ENCODE data around the gene TASP1. TPM values are rescaled to one million over a fixed set of nuclear protein-coding genes. Genes with fewer than 3 reads are reported as not detected.

Gene TASP1
- total and polyA plus RNA-seq, 8 donors: 5.8 to 13.0 (median 7.8) TPM

GRCh38 chr20:13426870-13427269 is 211.9 kb downstream of the TASP1 start:
- WGBS, 2 donors: 92 to 97% methylated on average over 3 of the region's 3 CpGs
- TF ChIP-seq, protein P1, sequence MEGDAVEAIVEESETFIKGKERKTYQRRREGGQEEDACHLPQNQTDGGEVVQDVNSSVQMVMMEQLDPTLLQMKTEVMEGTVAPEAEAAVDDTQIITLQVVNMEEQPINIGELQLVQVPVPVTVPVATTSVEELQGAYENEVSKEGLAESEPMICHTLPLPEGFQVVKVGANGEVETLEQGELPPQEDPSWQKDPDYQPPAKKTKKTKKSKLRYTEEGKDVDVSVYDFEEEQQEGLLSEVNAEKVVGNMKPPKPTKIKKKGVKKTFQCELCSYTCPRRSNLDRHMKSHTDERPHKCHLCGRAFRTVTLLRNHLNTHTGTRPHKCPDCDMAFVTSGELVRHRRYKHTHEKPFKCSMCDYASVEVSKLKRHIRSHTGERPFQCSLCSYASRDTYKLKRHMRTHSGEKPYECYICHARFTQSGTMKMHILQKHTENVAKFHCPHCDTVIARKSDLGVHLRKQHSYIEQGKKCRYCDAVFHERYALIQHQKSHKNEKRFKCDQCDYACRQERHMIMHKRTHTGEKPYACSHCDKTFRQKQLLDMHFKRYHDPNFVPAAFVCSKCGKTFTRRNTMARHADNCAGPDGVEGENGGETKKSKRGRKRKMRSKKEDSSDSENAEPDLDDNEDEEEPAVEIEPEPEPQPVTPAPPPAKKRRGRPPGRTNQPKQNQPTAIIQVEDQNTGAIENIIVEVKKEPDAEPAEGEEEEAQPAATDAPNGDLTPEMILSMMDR (IDR thresholded peaks at IDR 0.05): no peak
- no peak for FAIRE-seq
- ATAC-seq: no peak
- Histone ChIP-seq H3K27ac (no peak overlapping the region), H3K36me3 (no peaks in the 10 kb centered on the region), H3K9me3 (no peaks in the 10 kb centered on the region), H3K4me1 (peaks cover 0 to 11% (median 6%) of the 10 kb centered on the region in 3 donors), H3K27me3 (no peaks in the 10 kb centered on the region), H3K4me3 (no peak overlapping the region)
- no peak for DNase-seq
- intact Hi-C loops (cut with DNase I): no loop called here

DNA sequence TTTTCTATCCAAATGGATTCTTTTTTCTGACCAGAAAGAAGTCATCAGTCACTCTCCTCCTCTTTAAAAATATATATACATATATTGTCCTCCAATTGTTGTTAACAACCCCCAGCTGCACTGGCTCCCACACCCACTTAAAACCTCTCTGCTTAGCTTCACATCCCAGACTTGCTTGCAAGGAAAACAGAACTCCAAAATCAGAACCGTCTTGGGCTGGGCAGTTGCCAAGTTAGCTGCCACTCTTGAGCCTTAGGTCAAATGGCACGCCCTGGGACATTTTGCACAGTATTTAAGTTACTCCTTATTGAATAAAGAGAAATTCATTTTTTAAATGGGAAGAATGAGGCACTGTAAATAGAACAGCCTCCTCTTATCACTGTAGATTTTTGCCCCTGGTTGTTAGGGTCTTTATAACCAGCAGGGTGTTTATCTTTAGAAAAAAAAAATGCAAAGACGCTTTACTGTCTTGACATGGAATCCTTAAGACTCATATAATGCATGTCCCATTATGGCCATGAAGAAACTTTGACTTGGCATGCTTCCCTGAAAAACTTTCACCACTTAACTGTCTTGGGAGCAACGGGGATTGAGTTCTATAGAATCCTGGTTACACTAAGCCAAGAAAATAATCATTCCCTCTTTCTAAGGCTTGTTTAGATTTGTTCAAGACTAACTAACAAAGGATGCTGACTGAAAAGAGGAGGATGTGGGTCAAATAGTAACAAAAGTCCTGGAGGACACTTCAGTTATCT is 213.2 kb downstream of the TASP1 start:
- Histone ChIP-seq H3K4me1 (peaks cover 0 to 11% (median 6%) of the 10 kb centered on the region in 3 donors), H3K27ac (no peak overlapping the region), H3K9me3 (no peaks in the 10 kb centered on the region), H3K36me3 (no peaks in the 10 kb centered on the region), H3K4me3 (no peak overlapping the region), H3K27me3 (no peaks in the 10 kb centered on the region)
- ATAC-seq: no peak
- 49 to 74% methylated on average over 4 of the region's 4 CpGs for WGBS, 2 donors
- TF ChIP-seq, protein P1 (IDR thresholded peaks at IDR 0.05): no peak
- intact Hi-C loops (cut with DNase I): no loop called here
- no peak for FAIRE-seq
- DNase-seq: no peak

- intact Hi-C loops (cut with DNase I): no loop called here
- Histone ChIP-seq H3K9me3 (no peaks in the 10 kb centered on the region), H3K4me1 (peaks cover 0 to 11% (median 6%) of the 10 kb centered on the region in 3 donors), H3K36me3 (no peaks in the 10 kb centered on the region), H3K27ac (no peak overlapping the region), H3K4me3 (no peak overlapping the region), H3K27me3 (no peaks in the 10 kb centered on the region)
- DNase-seq (no peak), FAIRE-seq (no peak), ATAC-seq (peak; percentile 37 to 54 (median 46))
- TF ChIP-seq, protein P1 (IDR thresholded peaks at IDR 0.05): no peak
- WGBS, 2 donors: 69 to 75% methylated on average over 5 of the region's 5 CpGs
Measured at GRCh38 chr20:13424174-13424833, 214.4 kb downstream of the TASP1 start.

DNA sequence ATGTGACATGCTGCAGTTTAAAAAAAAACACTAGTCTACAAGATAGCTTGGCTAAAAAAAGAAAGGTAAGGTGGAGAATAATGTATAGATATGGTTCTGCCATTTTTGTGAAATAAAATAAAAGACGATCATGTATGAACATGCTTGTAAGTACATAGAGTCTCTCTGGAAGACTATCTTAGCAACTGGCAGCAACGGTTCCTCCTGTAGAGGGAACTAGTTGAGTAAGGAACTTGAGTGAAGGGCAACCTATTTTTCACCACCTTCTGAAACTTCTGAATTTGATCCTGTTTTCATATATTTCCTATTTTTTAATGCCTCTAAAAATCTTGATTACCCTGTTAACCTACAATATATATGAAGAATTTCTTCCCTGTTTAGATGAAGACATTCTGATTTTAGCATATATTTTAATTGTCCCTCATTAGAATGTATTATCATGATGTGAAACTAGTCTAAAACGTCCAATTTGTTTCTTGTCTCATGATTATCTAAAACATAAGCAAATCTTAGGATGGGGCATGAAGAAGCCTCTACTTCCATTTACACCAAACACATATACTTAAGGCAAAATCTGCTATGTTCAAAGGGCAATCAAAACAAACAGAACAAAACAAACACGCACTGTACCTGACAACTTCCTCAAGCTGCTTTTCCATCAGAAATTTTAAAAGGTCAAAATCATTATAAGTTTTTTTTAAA is 215.1 kb downstream of the TASP1 start:
- TF ChIP-seq, protein P1 (IDR thresholded peaks at IDR 0.05): no peak
- FAIRE-seq (no peak), ATAC-seq (no peak), DNase-seq (no peak)
- H3K9me3 ChIP-seq: no peaks in the 10 kb centered on the region
- intact Hi-C loops (cut with DNase I): no loop called here
- H3K4me1 ChIP-seq: peaks cover 0 to 11% (median 6%) of the 10 kb centered on the region in 3 donors
- 73 to 77% methylated on average over 4 of the region's 4 CpGs for WGBS, 2 donors
- H3K4me3 ChIP-seq: no peak overlapping the region
- no peak overlapping the region for H3K27ac ChIP-seq
- H3K27me3 ChIP-seq: no peaks in the 10 kb centered on the region
- H3K36me3 ChIP-seq: no peaks in the 10 kb centered on the region

All from pancreas (tissue), 10 donors.